ENCODE data around the gene PIEZO1.

Gene PIEZO1

GRCh38 chr16:88754109-88754911, 30.7 kb downstream of the PIEZO1 start:
- in situ Hi-C loops (cut with MboI; ENCODE audit: low sequenced_read_pairs) = no loop called here

- in situ Hi-C loops (cut with MboI; ENCODE audit: low sequenced_read_pairs) = no loop called here
Measured at GRCh38 chr16:88753602-88754001, 31.4 kb downstream of the PIEZO1 start.

GRCh38 chr16:88753191-88753590, 31.8 kb downstream of the PIEZO1 start:
- in situ Hi-C loops (cut with MboI; ENCODE audit: low sequenced_read_pairs) = no loop called here

- in situ Hi-C loops (cut with MboI; ENCODE audit: low sequenced_read_pairs) = no loop called here
Measured at GRCh38 chr16:88752386-88753002, 32.5 kb downstream of the PIEZO1 start.

- in situ Hi-C loops (cut with MboI; ENCODE audit: low sequenced_read_pairs) = no loop called here
Measured at GRCh38 chr16:88750854-88751253, 34.2 kb downstream of the PIEZO1 start.

- in situ Hi-C loops (cut with MboI; ENCODE audit: low sequenced_read_pairs) = no loop called here
Measured at GRCh38 chr16:88749358-88749757, 35.7 kb downstream of the PIEZO1 start.

- in situ Hi-C loops (cut with MboI; ENCODE audit: low sequenced_read_pairs) = no loop called here
Measured at GRCh38 chr16:88748364-88748763, 36.7 kb downstream of the PIEZO1 start.

GRCh38 chr16:88747588-88748301, 37.3 kb downstream of the PIEZO1 start:
- in situ Hi-C loops (cut with MboI; ENCODE audit: low sequenced_read_pairs) = no loop called here

- in situ Hi-C loops (cut with MboI; ENCODE audit: low sequenced_read_pairs) = no loop called here
Measured at GRCh38 chr16:88746506-88746905, 38.5 kb downstream of the PIEZO1 start.

GRCh38 chr16:88744577-88745521, 40.2 kb downstream of the PIEZO1 start:
- in situ Hi-C loops (cut with MboI; ENCODE audit: low sequenced_read_pairs) = no loop called here

- in situ Hi-C loops (cut with MboI; ENCODE audit: low sequenced_read_pairs) = no loop called here
Measured at GRCh38 chr16:88743693-88744576, 41.1 kb downstream of the PIEZO1 start.

- in situ Hi-C loops (cut with MboI; ENCODE audit: low sequenced_read_pairs) = no loop called here
Measured at GRCh38 chr16:88742896-88743605, 42.0 kb downstream of the PIEZO1 start.

GRCh38 chr16:88741368-88741767, 43.7 kb downstream of the PIEZO1 start:
- in situ Hi-C loops (cut with MboI; ENCODE audit: low sequenced_read_pairs) = no loop called here

- in situ Hi-C loops (cut with MboI; ENCODE audit: low sequenced_read_pairs) = no loop called here
Measured at GRCh38 chr16:88740727-88741055, 44.3 kb downstream of the PIEZO1 start.

- in situ Hi-C loops (cut with MboI; ENCODE audit: low sequenced_read_pairs) = no loop called here
Measured at GRCh38 chr16:88739977-88740726, 44.9 kb downstream of the PIEZO1 start.

GRCh38 chr16:88739139-88739976, 45.7 kb downstream of the PIEZO1 start:
- in situ Hi-C loops (cut with MboI; ENCODE audit: low sequenced_read_pairs) = no loop called here

- in situ Hi-C loops (cut with MboI; ENCODE audit: low sequenced_read_pairs) = no loop called here
Measured at GRCh38 chr16:88738151-88739084, 46.6 kb downstream of the PIEZO1 start.

Data from hTERT RPE-1 (cell line).